MV-4-11 (cell line): ENCODE data around the gene AHCTF1.
"Not testable (repeated sequence)": the region's sequence is repeated elsewhere in the genome, so short reads cannot be mapped to it uniquely, and the experiment has no call there.

ENCODE experiments used
- DNase-seq: peaks from one replicate; lab custom pipeline; 2025; lab: John Stamatoyannopoulos, UW

Gene AHCTF1

DNA sequence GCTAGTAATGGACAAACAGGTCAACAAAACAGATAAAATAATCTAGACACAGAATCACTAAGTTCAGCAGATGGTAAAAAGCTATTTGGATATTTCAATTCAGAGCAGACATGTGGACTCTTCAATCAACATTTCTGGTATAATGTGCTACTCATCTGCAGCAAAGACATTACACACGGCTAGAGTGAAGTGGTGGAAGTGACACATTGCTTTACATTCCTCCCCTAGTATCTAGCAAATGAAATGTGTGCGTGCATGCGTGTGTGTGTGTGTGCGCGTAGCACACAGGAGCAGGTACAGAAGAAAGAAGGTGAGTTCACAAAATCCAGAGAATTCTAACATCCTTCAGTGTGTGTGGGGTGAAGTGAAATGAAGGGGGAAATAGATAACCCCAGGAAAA lies 8.3 kb downstream of the AHCTF1 start:
- no peak for DNase-seq

DNA sequence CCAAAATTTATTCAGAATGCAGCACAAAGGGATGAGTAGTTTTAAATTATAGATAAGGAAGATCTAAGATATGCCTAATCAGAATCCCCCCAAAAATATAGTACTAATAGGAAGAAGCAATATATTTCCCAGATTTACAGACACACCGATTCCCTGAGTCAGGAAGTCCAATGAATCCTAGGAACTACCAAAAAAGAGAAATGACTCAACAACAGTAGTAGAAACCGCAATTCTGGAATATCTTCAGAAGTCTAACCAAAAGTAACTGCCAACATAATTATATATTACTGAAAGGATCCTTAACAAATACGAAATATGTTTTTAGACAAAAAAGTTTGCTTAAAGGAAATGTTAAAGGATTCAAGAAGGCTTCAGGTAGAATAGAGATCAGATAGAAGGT lies 10.3 kb downstream of the AHCTF1 start:
- DNase-seq: no peak

DNA sequence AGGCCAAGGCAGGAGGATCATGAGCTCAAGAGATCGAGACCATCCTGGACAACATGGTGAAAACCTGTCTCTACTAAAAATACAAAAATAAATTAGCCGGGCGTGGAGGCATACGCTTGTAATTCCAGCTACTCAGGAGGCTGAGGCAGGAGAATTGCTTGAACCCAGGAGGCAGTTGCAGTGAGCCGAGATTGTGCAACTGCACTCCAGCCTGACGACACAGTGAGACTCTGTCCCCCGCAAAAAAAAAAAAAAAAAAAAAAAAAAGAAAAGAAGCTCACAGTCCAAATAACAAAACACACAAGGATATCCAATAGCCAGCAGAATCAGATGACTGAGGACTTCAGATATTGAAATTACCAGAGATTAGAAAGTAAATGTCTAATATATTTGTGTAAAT lies 11.8 kb downstream of the AHCTF1 start:
- DNase-seq: no peak

DNA sequence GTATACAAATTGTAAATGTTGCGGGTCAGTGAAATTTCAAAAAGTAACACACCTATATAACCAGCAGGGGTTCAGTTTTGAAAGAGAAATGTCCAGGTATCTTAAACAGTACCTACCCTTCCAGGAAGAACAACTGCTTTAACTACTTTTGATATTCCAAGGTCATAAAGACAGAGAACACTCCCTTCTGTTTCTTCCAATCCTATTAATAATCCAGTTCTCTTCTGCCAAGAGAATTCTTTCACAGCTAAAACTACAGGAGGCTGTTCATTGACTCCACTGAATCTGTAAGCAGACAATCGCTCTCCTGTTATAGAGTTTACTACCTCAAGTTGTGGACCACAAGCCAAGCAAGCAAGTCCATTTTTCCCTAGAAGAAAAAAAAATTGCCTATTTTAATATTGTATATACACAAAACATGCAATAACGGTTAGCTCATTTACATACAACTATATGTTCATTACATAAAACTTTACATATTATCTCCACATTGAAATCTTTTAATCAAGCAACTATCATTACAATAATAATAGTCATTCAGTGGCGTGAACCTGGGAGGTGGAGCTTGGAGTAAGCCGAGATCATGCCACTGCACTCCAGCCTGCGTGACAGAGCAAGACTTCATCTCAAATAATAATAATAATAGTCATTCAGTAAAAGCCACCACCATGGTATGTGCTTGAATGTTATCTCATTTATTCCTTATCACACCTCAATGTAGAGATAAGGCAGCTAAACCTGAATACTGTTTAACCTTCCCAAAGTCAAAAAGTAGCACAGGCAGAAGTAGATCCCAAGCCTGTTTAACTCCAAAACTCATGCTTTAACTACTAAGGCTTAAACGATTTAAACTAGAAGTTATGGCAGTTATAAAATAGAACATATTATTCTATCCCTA lies 15.5 kb downstream of the AHCTF1 start:
- not testable (repeated sequence) for DNase-seq

DNA sequence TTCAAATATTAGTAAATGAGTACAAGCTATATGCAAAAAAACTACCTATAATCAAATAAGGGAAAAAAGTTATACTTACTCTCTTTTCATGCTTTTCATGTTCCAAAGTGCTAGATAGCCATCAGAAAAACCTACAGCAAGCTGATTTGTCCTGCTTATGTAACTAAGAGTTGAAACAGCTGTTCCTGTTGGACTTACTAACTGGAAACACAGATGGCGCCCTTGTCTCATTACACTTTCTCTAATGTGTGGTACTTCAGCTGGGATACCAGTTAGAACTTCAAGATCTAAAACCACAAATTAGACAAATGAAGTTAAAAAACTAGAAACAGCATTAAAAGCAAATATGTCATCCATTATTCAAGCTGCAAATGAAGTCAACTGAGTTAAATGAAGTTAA lies 24.3 kb downstream of the AHCTF1 start:
- peak; percentile 44 for DNase-seq

DNA sequence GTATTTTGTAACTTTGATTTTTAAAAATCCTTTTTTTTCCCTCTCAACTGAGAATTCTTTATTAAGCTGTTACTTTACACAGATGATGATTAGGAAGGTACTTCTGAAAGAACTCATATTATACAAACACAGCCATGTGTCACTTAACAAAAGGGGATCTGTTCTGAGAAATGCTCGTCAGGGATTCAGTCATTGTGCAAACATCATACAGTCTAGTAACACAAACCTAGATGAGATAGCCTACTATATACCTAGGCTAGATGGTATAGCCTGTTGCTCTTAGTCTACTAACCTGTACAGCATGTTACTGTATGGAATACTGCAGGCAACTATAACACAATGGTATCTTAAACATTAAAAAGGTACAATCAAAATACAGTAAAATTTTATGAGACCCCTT lies 24.9 kb downstream of the AHCTF1 start:
- DNase-seq: no peak

DNA sequence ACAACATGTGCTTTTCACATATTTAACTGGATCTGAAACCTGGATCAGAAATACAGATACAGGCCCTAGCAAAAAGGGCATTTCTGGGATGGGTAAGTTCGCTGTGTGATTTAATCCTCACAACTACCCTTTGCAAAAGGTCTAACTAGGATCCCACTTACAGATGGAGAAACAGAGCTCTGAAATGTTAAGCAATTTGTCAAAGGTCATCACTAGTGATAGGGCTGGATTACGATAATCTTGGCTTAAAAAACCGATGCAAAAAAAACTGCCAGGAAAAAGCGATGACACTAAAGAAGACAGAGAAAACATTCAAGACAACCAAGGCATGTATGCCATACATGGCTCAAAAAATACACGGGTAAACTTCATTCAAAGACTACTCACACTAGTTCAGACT lies 29.9 kb downstream of the AHCTF1 start:
- no peak for DNase-seq

DNA sequence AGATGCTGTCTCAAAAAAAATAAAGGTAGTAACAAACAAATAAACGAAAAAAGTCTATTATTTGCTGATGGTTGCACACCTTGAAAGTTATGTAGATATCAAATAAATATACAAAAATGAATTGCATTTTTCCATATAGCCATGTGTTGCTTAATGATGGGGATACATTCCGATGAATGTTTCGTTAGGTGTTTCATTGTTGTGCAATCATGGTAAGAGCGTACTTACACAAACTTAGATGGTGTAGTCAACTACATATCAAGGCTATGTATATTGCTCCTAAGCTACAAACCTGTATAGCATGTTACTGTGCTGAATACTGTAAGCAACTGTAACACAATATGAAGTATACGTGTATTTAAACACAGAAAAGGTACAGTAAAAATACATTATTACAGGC lies 34.4 kb downstream of the AHCTF1 start:
- DNase-seq: no peak

DNA sequence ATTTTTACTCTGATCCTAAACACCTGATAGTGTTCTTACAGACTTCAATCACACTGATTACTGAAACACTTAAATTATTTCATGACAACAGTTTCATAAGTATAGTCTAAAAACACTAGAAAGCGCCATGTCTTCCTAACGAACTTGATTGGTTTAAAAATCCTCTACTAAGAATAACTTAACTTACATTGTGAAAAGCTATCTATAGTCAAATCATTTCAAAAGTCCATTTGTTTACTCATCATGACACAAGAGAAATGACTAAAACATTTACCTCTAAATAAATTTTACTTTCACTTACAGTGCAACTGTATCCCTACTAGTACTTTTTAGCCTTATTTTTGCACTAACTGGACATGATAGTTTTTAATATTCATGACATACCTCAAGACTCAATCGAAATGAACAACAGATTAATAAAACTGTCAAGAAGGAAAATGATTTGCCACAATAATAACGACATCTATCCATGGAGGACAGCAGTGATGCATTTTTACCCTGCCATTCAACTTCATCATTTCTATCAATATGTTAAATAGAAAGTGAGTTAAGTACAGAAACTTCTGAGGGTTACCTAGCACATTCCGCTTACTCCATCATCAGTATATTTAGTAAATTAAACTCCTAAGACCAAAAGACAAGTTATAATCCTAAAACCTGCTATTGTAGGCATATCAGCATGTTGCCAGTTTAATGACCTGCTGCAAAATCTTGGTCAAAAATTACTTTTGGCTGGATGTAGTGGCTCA lies 38.4 kb downstream of the AHCTF1 start:
- DNase-seq: no peak

DNA sequence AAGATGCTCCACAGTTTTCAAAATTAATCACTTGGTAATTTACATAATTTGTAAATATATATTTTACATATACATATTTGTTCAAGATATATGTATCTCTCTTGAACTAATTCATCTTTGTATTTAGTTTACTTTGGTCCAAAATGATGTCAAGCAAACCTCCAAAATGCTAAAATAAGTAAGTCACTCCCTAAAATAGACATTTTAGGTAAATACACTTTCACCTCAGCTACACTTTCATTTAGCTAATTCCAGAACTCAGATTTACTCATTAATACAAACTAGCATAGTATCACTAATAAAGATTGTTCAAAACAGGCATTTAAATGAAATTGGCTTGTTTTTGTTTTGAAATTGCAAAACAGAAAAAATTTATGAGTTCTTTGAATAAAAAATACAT lies 40.6 kb downstream of the AHCTF1 start:
- no peak for DNase-seq

DNA sequence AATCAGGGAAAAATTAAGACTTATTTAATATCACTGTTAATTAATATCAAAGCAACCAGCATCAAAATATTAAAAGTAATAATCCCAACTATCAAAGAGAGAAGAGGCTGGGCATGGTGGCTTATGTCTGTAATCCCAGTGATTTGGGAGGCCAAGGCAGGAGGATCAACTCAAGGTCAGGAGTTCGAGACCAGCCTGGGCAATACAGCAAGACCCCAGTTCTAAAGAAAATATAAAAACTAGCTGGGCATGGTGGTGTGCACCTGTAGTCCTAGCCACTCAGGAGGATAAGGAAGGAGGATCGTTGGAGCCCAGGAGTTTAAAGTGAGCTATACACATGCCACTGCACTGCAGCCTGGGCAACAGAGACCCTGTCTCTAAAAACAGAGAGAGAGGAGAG lies 43.2 kb downstream of the AHCTF1 start:
- DNase-seq: no peak

DNA sequence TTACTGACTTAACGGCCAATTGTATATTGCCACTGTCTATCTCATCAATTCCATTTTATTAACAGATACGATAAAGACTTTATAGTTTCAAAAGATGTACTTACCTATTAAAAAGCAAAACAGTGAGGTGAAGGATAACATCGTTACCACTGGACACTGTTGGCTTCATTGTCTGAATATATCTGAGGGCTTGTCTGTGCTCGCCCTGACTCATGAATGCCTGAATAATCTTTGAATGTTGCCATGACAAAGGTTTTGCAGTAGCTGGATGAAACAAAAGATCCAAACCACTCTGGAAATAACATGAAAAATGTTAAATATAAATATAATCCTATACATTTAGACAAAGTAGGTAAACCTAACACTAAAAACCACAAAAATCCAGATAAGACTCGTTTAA lies 46.4 kb downstream of the AHCTF1 start:
- DNase-seq: not testable (repeated sequence)

DNA sequence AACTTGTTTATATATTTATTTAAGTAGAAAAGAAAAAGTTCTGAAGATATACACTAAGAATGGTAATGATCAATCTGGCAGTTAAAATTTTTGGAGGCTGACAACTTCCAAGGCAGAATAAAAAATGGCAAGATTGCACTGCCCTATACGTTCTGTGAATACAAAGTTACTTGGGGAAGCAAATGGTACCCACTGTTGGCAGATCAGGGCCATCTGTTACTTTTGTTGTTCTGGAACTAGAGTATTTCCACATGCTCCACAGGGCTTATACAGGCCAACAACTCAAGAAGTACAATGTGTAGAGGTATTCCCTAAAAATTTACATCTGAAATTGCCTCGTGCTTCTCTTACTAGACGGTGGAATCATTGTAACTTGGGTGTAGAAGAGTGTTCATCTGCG lies 53.2 kb downstream of the AHCTF1 start:
- DNase-seq: no peak

DNA sequence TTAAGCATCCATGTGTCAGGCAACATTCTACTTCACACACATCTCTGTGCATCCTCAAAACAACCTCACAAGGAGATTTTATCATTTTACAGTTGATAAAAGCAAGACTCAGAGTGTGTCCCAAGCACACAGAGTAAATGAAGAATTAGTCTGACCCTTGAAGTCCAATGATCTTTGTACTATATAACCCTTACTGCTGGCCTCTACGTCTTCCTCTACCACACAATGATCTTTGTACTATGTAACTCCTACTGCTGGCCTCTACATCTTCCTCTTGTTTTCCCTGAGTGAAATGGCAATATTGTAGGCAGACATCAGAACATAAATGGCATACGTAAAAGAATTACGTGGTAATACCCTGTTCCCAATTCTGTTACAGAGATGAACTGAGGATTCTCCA lies 55.3 kb downstream of the AHCTF1 start:
- DNase-seq: no peak

DNA sequence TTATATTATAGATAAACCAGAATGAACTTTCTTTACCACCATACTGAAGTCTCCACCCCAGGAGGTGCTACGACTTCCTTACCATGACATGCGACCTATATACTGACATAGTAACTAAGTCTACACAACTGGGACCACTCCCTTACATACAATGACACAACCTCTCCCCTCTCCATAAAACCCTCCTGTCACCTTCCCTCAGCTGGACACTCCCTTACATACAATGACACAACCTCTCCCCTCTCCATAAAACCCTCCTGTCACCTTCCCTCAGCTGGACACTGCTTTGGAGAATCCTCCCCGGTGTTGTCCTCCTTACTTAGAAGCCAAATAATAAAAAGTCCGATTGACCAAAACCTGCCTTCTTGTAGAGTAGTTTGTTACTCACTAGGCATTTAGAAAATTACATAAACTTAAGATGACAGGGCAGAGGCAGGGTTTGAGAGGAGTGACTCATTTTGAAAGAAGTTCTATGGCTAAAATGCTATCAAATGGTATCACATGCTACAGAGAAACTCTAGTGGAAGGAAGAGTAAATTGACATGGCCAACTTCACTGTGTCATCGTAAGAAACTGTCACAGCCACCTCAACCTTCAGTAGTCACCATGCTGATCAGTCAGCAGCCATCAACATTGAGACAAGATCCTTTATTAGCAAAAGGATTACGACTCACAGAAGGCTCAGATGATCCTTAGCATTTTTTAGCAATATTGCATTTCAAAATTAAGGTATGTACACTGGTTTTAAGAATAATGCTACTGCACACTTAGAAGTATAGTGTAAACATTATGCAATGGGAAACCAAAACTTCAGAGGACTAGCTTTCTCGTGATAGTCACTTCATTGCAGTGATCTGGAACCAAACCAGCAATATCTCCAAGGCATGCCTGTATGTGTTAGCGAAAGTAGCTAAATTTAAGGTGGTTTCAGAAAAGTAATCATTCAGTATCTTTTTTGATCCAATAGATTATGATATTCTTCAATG lies 56.4 kb downstream of the AHCTF1 start:
- peak; percentile 34 for DNase-seq

DNA sequence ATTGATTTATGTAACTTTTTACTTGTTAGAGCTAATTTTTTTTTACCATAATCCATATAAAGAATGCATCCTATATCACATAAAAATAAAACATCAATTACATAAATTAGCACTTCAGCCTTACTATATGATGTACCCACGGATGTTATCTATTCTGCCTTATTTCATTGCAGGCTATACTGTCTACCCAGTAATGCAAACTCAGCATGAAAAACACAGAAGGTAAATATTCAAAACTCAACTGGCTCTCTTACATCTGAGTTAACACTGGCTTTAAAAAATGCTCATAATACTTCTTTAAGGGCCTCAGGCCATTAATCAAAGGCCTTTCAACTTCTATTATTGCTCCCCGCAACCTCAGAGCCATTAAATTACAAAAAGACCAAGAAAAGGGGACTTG lies 65.8 kb downstream of the AHCTF1 start:
- DNase-seq: no peak

DNA sequence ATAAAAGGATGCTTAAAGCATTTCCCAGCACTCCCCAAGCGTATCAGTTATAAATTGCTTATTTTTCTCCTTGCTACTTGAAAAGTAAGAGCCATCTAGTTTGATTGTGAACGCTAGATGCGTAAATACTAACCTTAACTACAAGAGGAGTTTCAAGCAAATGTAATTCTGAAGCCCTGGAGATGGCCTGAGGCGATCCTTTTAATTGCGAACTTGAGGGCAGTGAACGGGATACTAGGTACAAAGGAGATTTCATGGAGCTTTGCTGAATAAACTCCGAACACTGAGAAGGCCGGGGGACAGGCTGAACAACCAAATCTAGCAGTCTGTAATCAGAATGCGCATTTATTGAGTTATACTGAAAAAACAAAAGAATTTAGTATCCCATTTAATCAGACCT lies 68.0 kb downstream of the AHCTF1 start:
- DNase-seq: not testable (repeated sequence)

DNA sequence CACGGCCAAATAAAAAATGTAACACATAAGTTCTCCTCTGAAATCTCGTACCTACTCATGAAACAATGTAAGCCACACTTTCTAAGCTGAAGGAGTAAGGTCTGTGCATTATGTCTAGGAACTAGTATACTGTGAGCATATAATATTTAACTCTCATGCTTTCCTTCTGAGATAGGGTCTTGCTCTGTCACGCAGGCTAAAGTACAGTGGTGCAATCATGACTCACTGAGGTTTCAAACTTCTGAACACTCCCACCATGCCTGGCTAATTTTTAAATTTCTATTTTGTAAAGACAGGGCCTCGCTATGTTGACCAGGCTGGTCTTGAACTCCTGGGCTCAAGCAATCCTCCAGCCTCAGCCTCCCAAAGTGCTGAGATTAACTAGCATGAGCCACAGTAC lies 71.3 kb downstream of the AHCTF1 start:
- no peak for DNase-seq

DNA sequence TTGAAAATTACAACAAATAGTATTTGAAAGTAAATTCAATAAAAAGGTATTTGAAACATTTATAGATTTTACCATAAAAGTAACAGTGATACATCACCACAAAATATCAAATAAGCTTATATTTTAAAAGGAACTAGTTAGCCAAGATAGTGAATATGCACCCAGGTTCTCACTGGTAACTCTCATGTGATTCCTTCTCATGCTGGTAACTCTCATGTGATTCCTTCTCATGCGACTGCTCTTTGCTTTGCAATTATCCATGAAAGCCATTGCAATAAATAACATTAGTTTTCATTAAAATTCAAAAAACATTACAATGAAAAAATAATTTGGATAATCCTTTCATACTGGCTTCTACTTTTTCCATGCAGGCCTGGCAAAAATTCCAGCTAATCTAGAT lies 75.4 kb downstream of the AHCTF1 start:
- no peak for DNase-seq

DNA sequence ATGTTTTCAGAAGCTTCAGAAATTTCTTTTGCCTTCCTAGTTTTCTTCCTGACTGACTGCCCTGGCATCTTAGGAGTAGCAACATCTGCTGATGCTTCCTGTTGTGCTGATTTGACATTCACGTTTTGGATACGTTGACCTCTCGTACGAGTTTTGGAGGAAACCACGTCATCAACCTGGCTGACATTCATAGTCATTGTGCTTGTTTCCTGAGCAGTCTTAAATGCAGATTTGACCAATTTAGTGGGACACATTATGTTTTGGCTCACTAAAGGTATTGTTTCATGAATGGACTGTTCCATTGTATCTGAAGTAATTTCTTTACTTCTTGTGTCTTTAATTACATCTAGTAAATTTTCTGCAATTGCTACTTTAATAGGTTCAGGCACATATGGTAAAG lies 81.1 kb downstream of the AHCTF1 start:
- not testable (repeated sequence) for DNase-seq

DNA sequence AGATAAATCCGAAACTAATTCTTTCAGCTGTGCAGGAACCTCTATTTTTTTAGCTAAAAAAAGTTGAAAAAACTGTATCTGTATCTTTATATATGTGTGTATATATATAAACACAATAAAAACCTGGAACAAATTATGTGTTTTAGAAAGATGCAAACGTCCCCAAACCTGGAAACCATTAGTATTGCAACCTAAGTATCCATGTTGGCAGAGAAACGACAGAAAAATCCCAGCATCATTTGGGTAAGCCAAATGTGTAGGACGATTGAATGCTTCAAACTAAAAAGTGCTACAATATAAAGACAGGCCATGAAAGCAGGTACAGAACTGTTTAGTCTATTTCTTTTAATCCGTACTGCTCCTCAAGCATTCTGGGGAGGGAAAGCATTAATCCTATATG lies 87.9 kb downstream of the AHCTF1 start:
- no peak for DNase-seq

DNA sequence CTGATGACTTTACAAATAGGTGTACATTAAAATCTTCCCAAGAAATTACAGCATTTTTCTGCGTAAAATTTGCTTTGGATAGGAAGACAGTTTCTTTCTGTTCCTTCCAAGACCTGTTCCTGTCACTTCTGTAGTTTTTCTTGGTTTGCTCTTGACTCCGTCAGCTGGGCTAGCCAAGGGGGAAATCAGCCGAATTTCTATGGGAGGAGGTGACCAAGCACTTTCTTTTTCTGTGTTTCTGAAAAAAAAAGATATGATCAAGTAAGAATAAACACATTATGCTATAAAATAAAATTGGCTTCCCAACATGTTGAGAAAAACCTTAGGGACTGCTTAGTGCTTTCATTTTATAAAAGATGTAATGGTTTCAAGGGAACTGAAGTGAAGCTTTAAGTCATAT lies 91.0 kb downstream of the AHCTF1 start:
- DNase-seq: not testable (repeated sequence)
